HUES6 (cell line): ENCODE measurements around the gene MSI2.

Experiments
- H3K27ac ChIP-seq: 2 replicates; pipeline ENCODE4 v1.7.0; 2013; ENCODE audit warnings: low read depth, mild to moderate bottlenecking, low read length, inconsistent platforms
- H3K27me3 ChIP-seq: 2 replicates; pipeline ENCODE4 v1.6.1; 2013; ENCODE audit warnings: low read length; ENCODE audit not compliant: control insufficient read depth, insufficient read depth
- H3K36me3 ChIP-seq: 2 replicates; pipeline ENCODE4 v1.6.1; 2013; ENCODE audit warnings: low read length; ENCODE audit not compliant: control insufficient read depth, insufficient read depth
- H3K4me1 ChIP-seq: 2 replicates; pipeline ENCODE4 v1.6.1; 2013; ENCODE audit warnings: low read length; ENCODE audit not compliant: control insufficient read depth, insufficient read depth
- H3K4me3 ChIP-seq: 2 replicates; pipeline ENCODE4 v1.5.1; 2013; ENCODE audit warnings: low read depth, low read length
- H3K9ac ChIP-seq: one replicate; pipeline ENCODE4 v1.6.1; 2013; ENCODE audit warnings: mild to moderate bottlenecking, low read length
- H3K9me3 ChIP-seq: 2 replicates; pipeline ENCODE4 v1.6.1; 2013; ENCODE audit warnings: low read depth, low read length; ENCODE audit not compliant: control insufficient read depth, insufficient read depth

Gene MSI2

GRCh38 chr17:57579245-57579644 lies 322.9 kb downstream of the MSI2 start:
- Histone ChIP-seq H3K36me3 (no peaks in the 10 kb centered on the region), H3K4me1 (peaks cover 25% of the 10 kb centered on the region), H3K4me3 (no peak overlapping the region), H3K9ac (no peak overlapping the region), H3K27ac (no peak overlapping the region), H3K27me3 (no peaks in the 10 kb centered on the region), H3K9me3 (no peaks in the 10 kb centered on the region)

- Histone ChIP-seq H3K9ac (no peak overlapping the region), H3K36me3 (no peaks in the 10 kb centered on the region), H3K27me3 (no peaks in the 10 kb centered on the region), H3K4me3 (no peak overlapping the region), H3K9me3 (no peaks in the 10 kb centered on the region), H3K4me1 (peaks cover 25% of the 10 kb centered on the region), H3K27ac (no peak overlapping the region)
Measured at GRCh38 chr17:57580055-57580739, 323.9 kb downstream of the MSI2 start.

- Histone ChIP-seq H3K9me3 (no peaks in the 10 kb centered on the region), H3K36me3 (no peaks in the 10 kb centered on the region), H3K27ac (no peak overlapping the region), H3K9ac (no peak overlapping the region), H3K4me3 (no peak overlapping the region), H3K27me3 (no peaks in the 10 kb centered on the region), H3K4me1 (peaks cover 23% of the 10 kb centered on the region)
Measured at GRCh38 chr17:57582881-57583756, 326.8 kb downstream of the MSI2 start.

- Histone ChIP-seq H3K4me3 (no peak overlapping the region), H3K9ac (no peak overlapping the region), H3K27ac (no peak overlapping the region), H3K9me3 (no peaks in the 10 kb centered on the region), H3K4me1 (peaks cover 25% of the 10 kb centered on the region), H3K27me3 (no peaks in the 10 kb centered on the region), H3K36me3 (no peaks in the 10 kb centered on the region)
Measured at GRCh38 chr17:57584050-57584551, 327.8 kb downstream of the MSI2 start.

- Histone ChIP-seq H3K9ac (no peak overlapping the region), H3K36me3 (no peaks in the 10 kb centered on the region), H3K9me3 (no peaks in the 10 kb centered on the region), H3K4me3 (no peak overlapping the region), H3K4me1 (peaks cover 20% of the 10 kb centered on the region), H3K27me3 (no peaks in the 10 kb centered on the region), H3K27ac (no peak overlapping the region)
Measured at GRCh38 chr17:57585341-57586195, 329.2 kb downstream of the MSI2 start.

- Histone ChIP-seq H3K27me3 (no peaks in the 10 kb centered on the region), H3K36me3 (no peaks in the 10 kb centered on the region), H3K9ac (no peak overlapping the region), H3K27ac (no peak overlapping the region), H3K9me3 (no peaks in the 10 kb centered on the region), H3K4me3 (no peak overlapping the region), H3K4me1 (peaks cover 19% of the 10 kb centered on the region)
Measured at GRCh38 chr17:57586196-57586740, 329.9 kb downstream of the MSI2 start.

- Histone ChIP-seq H3K36me3 (no peaks in the 10 kb centered on the region), H3K4me3 (no peak overlapping the region), H3K9me3 (no peaks in the 10 kb centered on the region), H3K27ac (no peak overlapping the region), H3K27me3 (no peaks in the 10 kb centered on the region), H3K4me1 (peaks cover 19% of the 10 kb centered on the region), H3K9ac (no peak overlapping the region)
Measured at GRCh38 chr17:57586742-57587141, 330.4 kb downstream of the MSI2 start.

GRCh38 chr17:57587193-57587969 lies 331.1 kb downstream of the MSI2 start:
- Histone ChIP-seq H3K36me3 (no peaks in the 10 kb centered on the region), H3K9ac (peak overlapping the region; percentile 45), H3K9me3 (no peaks in the 10 kb centered on the region), H3K27ac (peak overlapping the region; percentile 37; the same call in 1 of the 2 replicates), H3K27me3 (no peaks in the 10 kb centered on the region), H3K4me3 (no peak overlapping the region), H3K4me1 (peaks cover 19% of the 10 kb centered on the region)

- Histone ChIP-seq H3K9me3 (no peaks in the 10 kb centered on the region), H3K36me3 (no peaks in the 10 kb centered on the region), H3K9ac (peak overlapping the region; percentile 45), H3K27ac (peak overlapping the region; percentile 58; the same call in 1 of the 2 replicates), H3K4me1 (peaks cover 19% of the 10 kb centered on the region), H3K27me3 (no peaks in the 10 kb centered on the region), H3K4me3 (no peak overlapping the region)
Measured at GRCh38 chr17:57588086-57588485, 331.8 kb downstream of the MSI2 start.
